ENCODE measurements around the gene MCM10. TPM values are rescaled to one million over a fixed set of nuclear protein-coding genes. Genes with fewer than 3 reads are reported as not detected.

Gene MCM10
- polyA plus RNA-seq, 1 donor from 2014 or later = 0.63 TPM

DNA sequence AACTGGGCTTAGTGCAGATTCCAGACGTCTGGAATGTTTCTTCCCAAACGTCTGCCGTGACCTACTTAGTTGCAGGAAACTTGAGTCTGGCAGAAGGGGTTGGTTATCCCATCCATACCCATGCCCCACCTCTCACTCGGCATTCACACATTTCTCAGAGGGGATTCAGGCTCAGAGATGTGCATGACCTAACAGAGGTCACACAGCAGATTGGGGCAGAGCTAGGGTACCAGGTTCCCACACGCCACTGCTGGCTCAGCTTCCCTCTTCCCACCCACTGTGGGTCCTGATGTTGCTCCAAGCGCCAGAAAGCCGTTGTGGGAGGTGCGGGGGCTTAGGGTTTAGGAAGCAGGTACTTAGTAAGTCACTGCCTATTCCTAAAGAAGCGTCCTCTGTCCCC is 69.8 kb downstream of the MCM10 start:
- no peak overlapping the region for H3K9ac ChIP-seq (ENCODE audit: low read length)

DNA sequence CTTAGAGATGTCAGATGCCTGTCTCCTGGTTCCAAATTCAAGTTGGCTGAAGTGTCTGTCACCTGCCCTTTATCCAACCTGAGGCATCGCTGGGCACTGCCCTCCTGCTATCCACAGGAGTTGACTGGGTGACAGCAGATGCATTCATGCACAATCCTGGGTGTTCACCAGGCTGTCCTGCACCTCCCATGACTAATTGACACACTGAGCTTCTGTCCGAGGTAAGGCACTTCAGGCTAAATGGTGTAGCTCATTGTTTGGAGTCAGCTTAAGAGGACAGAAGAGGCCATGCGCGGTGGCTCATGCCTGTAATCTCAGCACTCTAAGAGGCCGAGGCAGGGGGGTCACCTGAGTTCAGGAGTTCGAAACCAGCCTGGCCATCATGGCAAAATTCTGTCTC is 70.5 kb downstream of the MCM10 start:
- TF ChIP-seq TAF1 (IDR thresholded peaks at IDR 0.05; ENCODE audit: low read depth) = no peak
- no peak for TF ChIP-seq EZH2 (IDR thresholded peaks at IDR 0.05; ENCODE audit: borderline replicate concordance, insufficient read depth, low read length, poor library complexity, severe bottlenecking)
- TF ChIP-seq SMC3 (conservative IDR thresholded peaks at IDR 0.05; ENCODE audit: poor library complexity) = no peak
- no peak for TF ChIP-seq POLR2AphosphoS5 (IDR thresholded peaks at IDR 0.05)
- TF ChIP-seq EP300 (conservative IDR thresholded peaks at IDR 0.05; ENCODE audit: poor library complexity, severe bottlenecking) = no peak
- TF ChIP-seq, protein P1, sequence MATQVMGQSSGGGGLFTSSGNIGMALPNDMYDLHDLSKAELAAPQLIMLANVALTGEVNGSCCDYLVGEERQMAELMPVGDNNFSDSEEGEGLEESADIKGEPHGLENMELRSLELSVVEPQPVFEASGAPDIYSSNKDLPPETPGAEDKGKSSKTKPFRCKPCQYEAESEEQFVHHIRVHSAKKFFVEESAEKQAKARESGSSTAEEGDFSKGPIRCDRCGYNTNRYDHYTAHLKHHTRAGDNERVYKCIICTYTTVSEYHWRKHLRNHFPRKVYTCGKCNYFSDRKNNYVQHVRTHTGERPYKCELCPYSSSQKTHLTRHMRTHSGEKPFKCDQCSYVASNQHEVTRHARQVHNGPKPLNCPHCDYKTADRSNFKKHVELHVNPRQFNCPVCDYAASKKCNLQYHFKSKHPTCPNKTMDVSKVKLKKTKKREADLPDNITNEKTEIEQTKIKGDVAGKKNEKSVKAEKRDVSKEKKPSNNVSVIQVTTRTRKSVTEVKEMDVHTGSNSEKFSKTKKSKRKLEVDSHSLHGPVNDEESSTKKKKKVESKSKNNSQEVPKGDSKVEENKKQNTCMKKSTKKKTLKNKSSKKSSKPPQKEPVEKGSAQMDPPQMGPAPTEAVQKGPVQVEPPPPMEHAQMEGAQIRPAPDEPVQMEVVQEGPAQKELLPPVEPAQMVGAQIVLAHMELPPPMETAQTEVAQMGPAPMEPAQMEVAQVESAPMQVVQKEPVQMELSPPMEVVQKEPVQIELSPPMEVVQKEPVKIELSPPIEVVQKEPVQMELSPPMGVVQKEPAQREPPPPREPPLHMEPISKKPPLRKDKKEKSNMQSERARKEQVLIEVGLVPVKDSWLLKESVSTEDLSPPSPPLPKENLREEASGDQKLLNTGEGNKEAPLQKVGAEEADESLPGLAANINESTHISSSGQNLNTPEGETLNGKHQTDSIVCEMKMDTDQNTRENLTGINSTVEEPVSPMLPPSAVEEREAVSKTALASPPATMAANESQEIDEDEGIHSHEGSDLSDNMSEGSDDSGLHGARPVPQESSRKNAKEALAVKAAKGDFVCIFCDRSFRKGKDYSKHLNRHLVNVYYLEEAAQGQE (IDR thresholded peaks at IDR 0.05; ENCODE audit: borderline replicate concordance) = no peak
- TF ChIP-seq MXI1 (conservative IDR thresholded peaks at IDR 0.05; ENCODE audit: poor library complexity, severe bottlenecking) = no peak
- TF ChIP-seq RAD21 (conservative IDR thresholded peaks at IDR 0.05) = no peak
- TF ChIP-seq, protein P2, sequence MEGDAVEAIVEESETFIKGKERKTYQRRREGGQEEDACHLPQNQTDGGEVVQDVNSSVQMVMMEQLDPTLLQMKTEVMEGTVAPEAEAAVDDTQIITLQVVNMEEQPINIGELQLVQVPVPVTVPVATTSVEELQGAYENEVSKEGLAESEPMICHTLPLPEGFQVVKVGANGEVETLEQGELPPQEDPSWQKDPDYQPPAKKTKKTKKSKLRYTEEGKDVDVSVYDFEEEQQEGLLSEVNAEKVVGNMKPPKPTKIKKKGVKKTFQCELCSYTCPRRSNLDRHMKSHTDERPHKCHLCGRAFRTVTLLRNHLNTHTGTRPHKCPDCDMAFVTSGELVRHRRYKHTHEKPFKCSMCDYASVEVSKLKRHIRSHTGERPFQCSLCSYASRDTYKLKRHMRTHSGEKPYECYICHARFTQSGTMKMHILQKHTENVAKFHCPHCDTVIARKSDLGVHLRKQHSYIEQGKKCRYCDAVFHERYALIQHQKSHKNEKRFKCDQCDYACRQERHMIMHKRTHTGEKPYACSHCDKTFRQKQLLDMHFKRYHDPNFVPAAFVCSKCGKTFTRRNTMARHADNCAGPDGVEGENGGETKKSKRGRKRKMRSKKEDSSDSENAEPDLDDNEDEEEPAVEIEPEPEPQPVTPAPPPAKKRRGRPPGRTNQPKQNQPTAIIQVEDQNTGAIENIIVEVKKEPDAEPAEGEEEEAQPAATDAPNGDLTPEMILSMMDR (IDR thresholded peaks at IDR 0.05; ENCODE audit: poor library complexity, severe bottlenecking) = no peak
- H3K9me3 ChIP-seq (ENCODE audit: low read length) = no peaks in the 10 kb centered on the region

More for the DNA sequence above, 69.8 kb downstream of the MCM10 start:
- Histone ChIP-seq H3F3A (ENCODE audit: insufficient read depth, low read length, poor library complexity, severe bottlenecking) (no peaks in the 10 kb centered on the region), H3K4me2 (ENCODE audit: low read length) (no peak overlapping the region), H3K4me3 (ENCODE audit: low read length) (no peak overlapping the region), H3K36me3 (ENCODE audit: insufficient read depth, low read length) (no peaks in the 10 kb centered on the region), H3K79me2 (replicated peaks; ENCODE audit: insufficient read depth, low read length) (no peaks in the 10 kb centered on the region), H3K27me3 (ENCODE audit: insufficient read depth, low read depth, low read length) (no peaks in the 10 kb centered on the region), H2AFZ (ENCODE audit: low read depth, low read length) (no peak overlapping the region), H3K9me3 (ENCODE audit: low read length) (no peaks in the 10 kb centered on the region), H3K27ac (ENCODE audit: low read length) (no peak overlapping the region), H4K20me1 (ENCODE audit: insufficient read depth) (no peaks in the 10 kb centered on the region), H3K9me2 (ENCODE audit: insufficient read depth, low read length) (no peaks in the 10 kb centered on the region)
- no peak for TF ChIP-seq EZH2 (IDR thresholded peaks at IDR 0.05; ENCODE audit: borderline replicate concordance, insufficient read depth, low read length, poor library complexity, severe bottlenecking)
- no peak for TF ChIP-seq RAD21 (conservative IDR thresholded peaks at IDR 0.05)
- TF ChIP-seq, protein P2 (IDR thresholded peaks at IDR 0.05; ENCODE audit: poor library complexity, severe bottlenecking) = no peak

More for the DNA sequence above, 70.5 kb downstream of the MCM10 start:
- Histone ChIP-seq H3K9me2 (ENCODE audit: insufficient read depth, low read length) (no peaks in the 10 kb centered on the region), H3K79me2 (replicated peaks; ENCODE audit: insufficient read depth, low read length) (no peaks in the 10 kb centered on the region), H3K4me2 (ENCODE audit: low read length) (no peak overlapping the region), H3K9ac (ENCODE audit: low read length) (no peak overlapping the region), H3F3A (ENCODE audit: insufficient read depth, low read length, poor library complexity, severe bottlenecking) (no peaks in the 10 kb centered on the region), H2AFZ (ENCODE audit: low read depth, low read length) (no peak overlapping the region), H3K4me3 (ENCODE audit: low read length) (no peak overlapping the region), H3K27me3 (ENCODE audit: insufficient read depth, low read depth, low read length) (no peaks in the 10 kb centered on the region), H4K20me1 (ENCODE audit: insufficient read depth) (no peaks in the 10 kb centered on the region), H3K36me3 (ENCODE audit: insufficient read depth, low read length) (no peaks in the 10 kb centered on the region), H3K27ac (ENCODE audit: low read length) (no peak overlapping the region)

Measured in neural cell (in vitro differentiated cells).